NCI-H460 (cell line): ENCODE results near the gene TTC31. TPM values are rescaled to one million over a fixed set of nuclear protein-coding genes. Genes with fewer than 3 reads are reported as not detected.

Experiments
- DNase-seq: peaks from one replicate; pipeline ENCODE4 v3.0.0-alpha.2; 2016; ENCODE audit warnings: low read depth; ENCODE audit errors: extremely low read depth
- total RNA-seq: library from RNA; depleted of rRNA; stranded (reverse); fragments of >200 nt; shearing (Covaris generic); gene quantifications from 2 replicates; pipeline ENCODE4 v1.2.3, GENCODE V29; 2014

TTC31 gene
- total RNA-seq, 1 experiment from 2014 or later: 23.8 TPM

- DNase-seq: no peak
Measured at GRCh38 chr2:74502147-74502719, 19.4 kb downstream of the TTC31 start.

- peak; percentile 73 for DNase-seq
Measured at GRCh38 chr2:74502720-74503505, 20.0 kb downstream of the TTC31 start.

- DNase-seq: no peak
Measured at GRCh38 chr2:74503506-74504475, 20.9 kb downstream of the TTC31 start.

- no peak for DNase-seq
Measured at GRCh38 chr2:74504591-74504990, 21.7 kb downstream of the TTC31 start.

- no peak for DNase-seq
Measured at GRCh38 chr2:74505448-74506246, 22.8 kb downstream of the TTC31 start.

- peak; percentile 98 for DNase-seq
Measured at GRCh38 chr2:74507145-74507925, 24.5 kb downstream of the TTC31 start, which contains the start of gene PCGF1. Gene PCGF1 (minus strand): TSS chr2:74507695. CDS start chr2:74507668, 27 bp downstream.

- no peak for DNase-seq
Measured at GRCh38 chr2:74507926-74508520, 25.1 kb downstream of the TTC31 start.

GRCh38 chr2:74510272-74510671 is 27.4 kb downstream of the TTC31 start:
- no peak for DNase-seq

GRCh38 chr2:74511104-74511989 is 28.5 kb downstream of the TTC31 start:
- no peak for DNase-seq

GRCh38 chr2:74512744-74513604 is 30.1 kb downstream of the TTC31 start:
- no peak for DNase-seq

- no peak for DNase-seq
Measured at GRCh38 chr2:74513605-74514367, 30.9 kb downstream of the TTC31 start.

GRCh38 chr2:74514368-74515270 is 31.7 kb downstream of the TTC31 start, which contains the start of gene TLX2:
Gene TLX2 (plus strand): TSS chr2:74514450. CDS start chr2:74514807, 357 bp downstream.
- DNase-seq: no peak

- DNase-seq: no peak
Measured at GRCh38 chr2:74515271-74515980, 32.5 kb downstream of the TTC31 start.

GRCh38 chr2:74515981-74516633 is 33.2 kb downstream of the TTC31 start:
- DNase-seq: no peak
